ENCODE data around the gene PANK2. TPM values are rescaled to one million over a fixed set of nuclear protein-coding genes. Genes with fewer than 3 reads are reported as not detected.

The PANK2 gene
- polyA plus RNA-seq, 1 of the 3 experiments (the other 2 are of a cell fraction): 17.7 TPM

DNA sequence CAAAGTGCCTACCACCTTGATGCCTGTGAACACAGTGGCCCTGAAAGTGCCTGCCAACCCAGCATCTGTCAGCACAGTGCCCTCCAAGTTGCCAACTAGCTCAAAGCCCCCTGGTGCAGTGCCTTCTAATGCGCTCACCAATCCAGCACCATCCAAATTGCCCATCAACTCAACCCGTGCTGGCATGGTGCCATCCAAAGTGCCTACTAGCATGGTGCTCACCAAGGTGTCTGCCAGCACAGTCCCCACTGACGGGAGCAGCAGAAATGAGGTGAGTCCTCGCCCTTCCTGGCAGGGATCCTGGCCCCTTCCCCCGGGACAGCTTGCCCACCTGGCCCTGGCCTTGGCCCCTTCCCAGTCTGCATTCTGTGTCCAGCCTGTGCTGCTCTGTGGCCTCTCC lies 24.7 kb upstream of the PANK2 start:
- Histone ChIP-seq H3K9me2 (no peaks in the 10 kb centered on the region), H3K4me3 (ENCODE audit: low read depth in 2 of 2, low read length in 1 of 2) (no peak overlapping the region), H3K79me2 (ENCODE audit: insufficient read depth) (no peaks in the 10 kb centered on the region; the same call in 1 of the 2 replicates), H3K27ac (ENCODE audit: low read depth in 2 of 2, low read length in 1 of 2) (no peak overlapping the region), H3K9me3 (no peaks in the 10 kb centered on the region), H3K36me3 (replicated peaks in 1 of 2; ENCODE audit: control insufficient read depth in 1 of 2, insufficient read depth in 2 of 2, low read length in 1 of 2) (peaks cover 35 to 56% of the 10 kb centered on the region in 2 experiments), H4K20me1 (ENCODE audit: insufficient read depth) (no peaks in the 10 kb centered on the region), H3K4me2 (no peak overlapping the region), H3F3A (replicated peaks; ENCODE audit: insufficient read depth) (peaks cover 11% of the 10 kb centered on the region), H3K9ac (no peak overlapping the region), H2AFZ (ENCODE audit: low read depth) (no peak overlapping the region), H3K4me1 (ENCODE audit: control insufficient read depth in 1 of 2, insufficient read depth in 2 of 2, low read depth in 1 of 2, low read length in 1 of 2) (no peaks in the 10 kb centered on the region; a peak in 1 of 4 replicates), H3K27me3 (ENCODE audit: insufficient read depth) (no peaks in the 10 kb centered on the region)
- POLR2A ChIA-PET: no interaction called here
- CTCF ChIA-PET: interaction anchor here (1.0 to 2.7 kb wide), 3 partner anchors 9 to 78 kb away, joined by 3 to 11 read pairs (median 7); partner anchors contain the start of gene CENPB
- WGBS (ENCODE audit: low lambda C conversion rate): 100% methylated on average over 5 of the region's 5 CpGs
- DNase-seq: no peak
- TF ChIP-seq SIN3A (IDR thresholded peaks at IDR 0.05; ENCODE audit: borderline replicate concordance, low read depth, low read length) (no peak), TAF1 (IDR thresholded peaks at IDR 0.05; ENCODE audit: borderline replicate concordance, low read depth, low read length) (no peak), FOXJ3 (CRISPR knock-in tag; IDR thresholded peaks at IDR 0.05) (no peak), GABPA (IDR thresholded peaks at IDR 0.05; ENCODE audit: low read depth) (no peak), POLR2AphosphoS5 (IDR thresholded peaks at IDR 0.05; ENCODE audit: low read depth, low read length) (no peak), USF1 (IDR thresholded peaks at IDR 0.05; ENCODE audit: borderline replicate concordance, low read depth) (no peak), TEAD4 (IDR thresholded peaks at IDR 0.05; ENCODE audit: borderline replicate concordance, insufficient read depth) (no peak), ELF1 (IDR thresholded peaks at IDR 0.05) (no peak), JUND (IDR thresholded peaks at IDR 0.05) (no peak), NRF1 (IDR thresholded peaks at IDR 0.05; ENCODE audit: low read depth, low read length) (no peak), GATA2 (CRISPR knock-in tag; IDR thresholded peaks at IDR 0.05) (no peak), CTCF (IDR thresholded peaks at IDR 0.05) (no peak), PBX3 (IDR thresholded peaks at IDR 0.05) (no peak), EP300 (IDR thresholded peaks at IDR 0.05; ENCODE audit: borderline replicate concordance in 1 of 2, low read depth in 1 of 2, low read length in 1 of 2) (no peak)
- TF ChIP-seq, protein P1, sequence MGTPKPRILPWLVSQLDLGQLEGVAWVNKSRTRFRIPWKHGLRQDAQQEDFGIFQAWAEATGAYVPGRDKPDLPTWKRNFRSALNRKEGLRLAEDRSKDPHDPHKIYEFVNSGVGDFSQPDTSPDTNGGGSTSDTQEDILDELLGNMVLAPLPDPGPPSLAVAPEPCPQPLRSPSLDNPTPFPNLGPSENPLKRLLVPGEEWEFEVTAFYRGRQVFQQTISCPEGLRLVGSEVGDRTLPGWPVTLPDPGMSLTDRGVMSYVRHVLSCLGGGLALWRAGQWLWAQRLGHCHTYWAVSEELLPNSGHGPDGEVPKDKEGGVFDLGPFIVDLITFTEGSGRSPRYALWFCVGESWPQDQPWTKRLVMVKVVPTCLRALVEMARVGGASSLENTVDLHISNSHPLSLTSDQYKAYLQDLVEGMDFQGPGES (IDR thresholded peaks at IDR 0.05; ENCODE audit: low read depth, low read length): no peak
- TF ChIP-seq, protein P2, sequence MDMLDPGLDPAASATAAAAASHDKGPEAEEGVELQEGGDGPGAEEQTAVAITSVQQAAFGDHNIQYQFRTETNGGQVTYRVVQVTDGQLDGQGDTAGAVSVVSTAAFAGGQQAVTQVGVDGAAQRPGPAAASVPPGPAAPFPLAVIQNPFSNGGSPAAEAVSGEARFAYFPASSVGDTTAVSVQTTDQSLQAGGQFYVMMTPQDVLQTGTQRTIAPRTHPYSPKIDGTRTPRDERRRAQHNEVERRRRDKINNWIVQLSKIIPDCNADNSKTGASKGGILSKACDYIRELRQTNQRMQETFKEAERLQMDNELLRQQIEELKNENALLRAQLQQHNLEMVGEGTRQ (IDR thresholded peaks at IDR 0.05; ENCODE audit: borderline replicate concordance, low read depth, low read length): no peak
